NK-92 (cell line): Measurements from ENCODE around the gene CCDC154.

Source experiments
- DNase-seq: peaks from one replicate; lab custom pipeline; 2025; ENCODE audit not compliant: unreplicated experiment; lab: John Stamatoyannopoulos, UW

Gene CCDC154

DNA sequence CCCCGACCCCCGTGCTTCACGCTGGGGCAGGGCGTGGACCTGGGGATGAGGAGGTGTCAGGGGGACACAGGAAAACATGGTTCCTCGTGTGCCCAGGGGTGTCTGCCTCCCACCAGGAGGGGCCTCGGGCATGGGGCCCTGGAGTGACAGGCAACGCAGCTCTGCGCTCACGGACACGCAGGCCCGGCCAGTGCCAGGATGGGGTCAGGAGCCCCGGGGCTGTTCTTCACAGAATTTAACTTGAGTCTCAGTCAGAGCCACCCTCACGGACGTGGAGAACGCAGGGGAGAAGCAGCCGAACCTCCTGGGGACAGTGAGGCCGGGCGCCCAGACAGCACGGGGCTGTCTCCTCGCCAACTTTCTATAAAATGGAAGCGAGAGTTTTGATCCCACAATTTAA is 46.6 kb downstream of the CCDC154 start:
- no peak for DNase-seq

DNA sequence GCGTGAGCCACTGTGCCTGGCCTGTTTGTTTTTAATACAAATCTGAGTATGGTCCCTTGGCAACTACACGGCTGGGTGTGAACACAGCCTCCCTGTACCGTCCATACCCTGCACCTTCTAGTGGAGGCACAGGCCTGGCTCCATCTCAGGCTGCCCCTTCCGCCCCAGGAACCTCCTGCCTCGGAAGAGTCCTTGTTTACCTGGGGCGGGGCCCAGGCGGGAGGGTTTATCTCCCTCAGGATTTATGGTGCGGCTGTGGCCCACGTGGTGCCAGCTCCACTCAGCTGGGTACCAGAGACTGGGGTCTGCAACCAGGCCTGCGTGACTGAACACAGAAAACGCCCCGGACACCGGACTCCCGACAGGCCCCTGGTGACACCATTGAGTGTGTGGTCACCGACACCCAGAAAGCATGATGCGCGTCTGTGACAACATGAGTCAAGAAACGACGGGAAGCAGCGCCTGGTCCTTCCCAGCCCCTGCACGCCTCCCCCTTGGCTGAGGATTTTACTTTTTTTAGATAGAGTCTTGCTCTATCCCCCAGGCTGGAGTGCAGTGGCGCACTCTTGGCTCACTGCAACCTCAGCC is 48.8 kb downstream of the CCDC154 start:
- DNase-seq: no peak

GRCh38 chr16:1394367-1394951 is 49.9 kb downstream of the CCDC154 start:
- no peak for DNase-seq

DNA sequence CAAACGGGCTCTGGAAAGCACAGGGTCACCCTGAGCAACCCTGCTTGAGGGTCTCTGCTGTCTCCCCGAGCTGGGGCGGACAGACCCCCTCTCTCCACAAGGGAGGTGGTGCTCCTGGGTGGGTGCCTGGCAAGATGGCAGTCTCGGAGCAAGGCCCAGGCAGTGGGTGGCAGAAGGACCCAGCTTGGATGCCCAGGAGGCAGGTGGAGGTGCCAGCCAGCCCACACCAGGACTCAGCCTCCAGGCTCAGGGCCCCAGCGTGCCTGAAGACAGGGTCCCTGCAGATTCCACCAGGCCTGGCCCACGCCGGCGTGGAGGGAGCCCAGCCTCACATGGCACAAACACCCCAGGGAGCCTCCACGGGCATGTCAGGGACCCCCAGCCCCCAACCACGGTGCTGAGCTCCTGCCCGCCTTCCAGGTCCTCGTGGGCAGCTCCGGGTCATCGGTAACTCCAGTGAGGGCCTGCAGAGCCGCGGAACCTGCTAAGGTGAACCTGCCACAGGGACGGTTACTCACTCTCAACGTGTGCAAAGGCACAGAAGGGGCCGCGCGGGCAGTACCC is 50.7 kb downstream of the CCDC154 start:
- no peak for DNase-seq

GRCh38 chr16:1392826-1393225 is 51.5 kb downstream of the CCDC154 start:
- DNase-seq: no peak

DNA sequence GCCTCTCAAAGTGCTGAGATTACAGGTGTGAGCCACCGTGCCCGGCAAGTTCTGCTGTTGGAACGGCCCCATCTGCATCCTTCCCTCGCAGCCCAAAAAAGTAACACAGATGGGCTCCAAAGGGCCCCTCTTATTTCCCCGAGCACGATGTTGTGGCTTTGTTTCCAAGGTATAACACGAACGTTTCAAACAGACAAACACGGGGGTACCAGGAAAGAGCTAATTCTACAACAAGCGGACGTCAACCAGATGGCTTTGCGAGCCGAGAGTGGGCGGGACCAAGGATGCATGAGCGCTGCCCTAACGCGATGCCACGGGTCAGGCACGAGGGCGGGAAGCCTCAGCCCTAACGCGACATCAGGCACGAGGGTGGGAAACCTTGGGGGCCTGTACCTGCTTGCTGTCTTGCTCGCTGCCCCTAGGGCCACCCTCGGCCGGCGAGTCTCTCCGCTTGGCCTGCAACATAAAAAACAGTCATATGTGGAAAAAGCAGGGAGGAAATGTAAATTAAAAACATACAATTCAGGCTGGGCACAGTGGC is 54.0 kb downstream of the CCDC154 start:
- DNase-seq: no peak

DNA sequence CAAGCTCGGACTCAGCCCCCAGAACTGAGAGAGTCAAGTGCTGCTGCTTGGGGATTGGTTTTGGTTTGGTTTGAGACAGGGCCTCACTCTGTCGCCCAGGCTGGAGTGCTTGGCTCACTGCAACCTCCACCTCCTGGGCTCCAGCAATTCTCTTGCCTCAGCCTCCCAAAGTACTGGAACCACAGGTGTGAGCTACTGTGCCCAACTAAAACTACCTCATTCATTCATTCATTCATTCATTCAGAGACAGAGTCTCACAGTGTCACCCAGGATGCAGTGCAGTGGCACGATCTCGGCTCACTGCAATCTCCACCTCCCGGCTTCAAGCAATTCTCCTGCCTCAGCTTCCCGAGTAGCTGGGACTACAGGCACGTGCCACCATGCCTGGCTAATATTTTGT is 54.6 kb downstream of the CCDC154 start:
- DNase-seq: no peak

- DNase-seq: no peak
These were observed 57.0 kb downstream of the CCDC154 start for GRCh38 chr16:1387331-1387730.

DNA sequence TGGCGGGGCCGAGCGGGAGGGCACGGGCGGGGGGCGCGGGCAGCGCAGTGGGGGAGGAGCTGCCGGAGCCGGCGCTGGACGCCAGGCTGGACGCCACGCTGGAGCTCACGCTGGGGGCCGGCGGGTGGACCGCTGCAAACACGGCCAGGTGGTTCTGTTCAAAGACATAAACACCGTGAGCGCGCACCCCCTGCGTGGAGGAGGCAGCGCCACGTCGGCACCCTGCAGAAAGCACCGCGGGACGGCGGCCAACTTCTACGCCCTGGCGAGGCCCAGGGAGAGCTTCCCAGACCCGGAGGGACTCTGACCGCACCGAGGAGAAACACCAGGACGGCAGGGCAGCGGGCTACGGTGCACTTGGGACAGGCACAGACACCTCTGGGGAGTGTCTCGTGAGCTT is 59.1 kb downstream of the CCDC154 start:
- DNase-seq: no peak
